H1 (cell line): ENCODE results near the gene APOBR. TPM values are rescaled to one million over a fixed set of nuclear protein-coding genes. Genes with fewer than 3 reads are reported as not detected.

ENCODE experiments used
- polyA plus RNA-seq, 7 experiments: library from polyadenylated mRNA; depleted of rRNA in 3 of 7; stranded (reverse) in 5 of 7; unstranded in 2 of 7; fragments of >200 nt in 5 of 7; fragments of 200-250 nt in 2 of 7; gene quantifications; 1 replicate in 5 of 7; 2 replicates in 1 of 7; 4 replicates in 1 of 7; pipeline versions ENCODE4 v1.2.1 to v1.2.3, GENCODE V29; 2011 to 2013; ENCODE audit warnings: missing spikeins in 2 of 7, mixed read lengths in 2 of 7
- total RNA-seq: library from RNA; stranded (reverse); fragmentation: NEBNext Ultra II Directional; extraction: Animal tissue kit (Norgen Biotek cat#: 25700); gene quantifications from 2 replicates; pipeline ENCODE4 v1.2.1, GENCODE V29; 2021
- TF ChIP-seq, protein P1 (sequence below): IDR thresholded peaks from 2 replicates; pipeline ENCODE4 v1.6.1; 2012; ENCODE audit warnings: inconsistent platforms

Gene APOBR
- total and polyA plus RNA-seq, 2 of the 8 experiments (the other 6 are each of a cell fraction or from before 2014, with no cell fraction given), result not detected

DNA sequence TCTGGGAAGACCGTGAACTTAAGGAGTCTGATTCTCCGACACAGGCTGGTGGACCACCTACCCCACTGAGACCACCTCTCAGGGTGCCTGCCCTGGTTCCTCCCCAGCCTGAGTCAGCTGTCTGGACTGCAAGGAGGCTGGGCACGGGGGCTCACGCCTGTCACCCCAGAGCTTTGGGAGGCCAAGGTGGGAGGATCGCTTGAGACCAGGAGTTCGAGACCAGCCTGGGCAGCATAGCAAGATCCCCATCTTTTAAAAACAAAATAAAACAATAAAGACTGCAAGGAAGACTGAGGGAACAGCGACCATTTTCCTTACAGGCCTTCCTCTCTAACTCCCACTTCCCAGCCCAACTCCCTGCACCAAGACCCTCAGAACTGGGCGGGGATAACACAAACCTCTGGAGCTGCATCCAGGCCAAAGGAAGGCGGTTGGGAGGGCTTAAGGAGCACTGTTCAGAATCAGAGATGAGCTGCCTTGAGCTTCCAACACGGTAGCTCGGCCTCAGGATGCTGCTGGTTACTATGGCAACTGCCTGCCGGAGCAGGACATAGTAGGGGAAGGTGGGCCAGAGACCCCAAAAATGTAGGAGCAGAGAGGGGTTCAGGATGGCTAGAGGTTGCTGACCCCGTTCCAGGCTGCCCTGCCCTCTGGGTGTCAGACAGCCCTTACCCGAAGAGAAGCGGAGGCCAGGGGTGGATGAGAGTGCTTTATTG is 4.4 kb downstream of the APOBR start (continued):
- TF ChIP-seq, protein P1, sequence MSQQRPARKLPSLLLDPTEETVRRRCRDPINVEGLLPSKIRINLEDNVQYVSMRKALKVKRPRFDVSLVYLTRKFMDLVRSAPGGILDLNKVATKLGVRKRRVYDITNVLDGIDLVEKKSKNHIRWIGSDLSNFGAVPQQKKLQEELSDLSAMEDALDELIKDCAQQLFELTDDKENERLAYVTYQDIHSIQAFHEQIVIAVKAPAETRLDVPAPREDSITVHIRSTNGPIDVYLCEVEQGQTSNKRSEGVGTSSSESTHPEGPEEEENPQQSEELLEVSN, result no peak
